HG03039 (cell line): ENCODE results near the gene ATP8B1.
"Not testable (repeated sequence)": the region's sequence is repeated elsewhere in the genome, so short reads cannot be mapped to it uniquely, and the experiment has no call there.

ENCODE experiments used
- ATAC-seq: cut with Tn5 transposase; IDR thresholded peaks from one replicate; pipeline ENCODE4 v1.9.1; 2021; ENCODE audit warnings: mild to moderate bottlenecking, moderate library complexity; ENCODE audit not compliant: unreplicated experiment

Gene ATP8B1

GRCh38 chr18:57803103-57803969, at the start of gene ATP8B1:
ATP8B1 (minus strand) TSS chr18:57803315; CDS start chr18:57731807, 71,508 bp downstream.
- ATAC-seq = no peak

GRCh38 chr18:57850063-57850462, 46.9 kb upstream of the ATP8B1 start:
- no peak for ATAC-seq

- ATAC-seq = not testable (repeated sequence)
Measured at GRCh38 chr18:57848374-57848773, 45.3 kb upstream of the ATP8B1 start.

- not testable (repeated sequence) for ATAC-seq
Measured at GRCh38 chr18:57847431-57847830, 44.3 kb upstream of the ATP8B1 start.

- no peak for ATAC-seq
Measured at GRCh38 chr18:57846258-57846657, 43.1 kb upstream of the ATP8B1 start.

- no peak for ATAC-seq
Measured at GRCh38 chr18:57845605-57846074, 42.5 kb upstream of the ATP8B1 start.

GRCh38 chr18:57844319-57844718, 41.2 kb upstream of the ATP8B1 start:
- ATAC-seq = no peak

GRCh38 chr18:57843386-57843785, 40.3 kb upstream of the ATP8B1 start:
- ATAC-seq = no peak

- no peak for ATAC-seq
Measured at GRCh38 chr18:57841568-57841967, 38.5 kb upstream of the ATP8B1 start.

GRCh38 chr18:57839942-57840381, 36.8 kb upstream of the ATP8B1 start:
- ATAC-seq = no peak

GRCh38 chr18:57837917-57838548, 34.9 kb upstream of the ATP8B1 start:
- ATAC-seq = peak; percentile 84

GRCh38 chr18:57836557-57836956, 33.4 kb upstream of the ATP8B1 start:
- ATAC-seq = no peak

GRCh38 chr18:57835904-57836303, 32.8 kb upstream of the ATP8B1 start:
- ATAC-seq = no peak

GRCh38 chr18:57834616-57835015, 31.5 kb upstream of the ATP8B1 start:
- no peak for ATAC-seq

- ATAC-seq = peak; percentile 40
Measured at GRCh38 chr18:57833441-57834101, 30.5 kb upstream of the ATP8B1 start.

GRCh38 chr18:57832730-57833129, 29.6 kb upstream of the ATP8B1 start:
- ATAC-seq = no peak

GRCh38 chr18:57831597-57832377, 28.7 kb upstream of the ATP8B1 start:
- no peak for ATAC-seq

GRCh38 chr18:57827646-57828045, 24.5 kb upstream of the ATP8B1 start:
- no peak for ATAC-seq

- ATAC-seq = no peak
Measured at GRCh38 chr18:57826252-57826651, 23.1 kb upstream of the ATP8B1 start.

GRCh38 chr18:57820583-57820982, 17.5 kb upstream of the ATP8B1 start:
- not testable (repeated sequence) for ATAC-seq
